Trophoblast cell (in vitro differentiated cells and primary cell): Measurements from ENCODE around the gene ENPP7.

Experiments
- DNase-seq, 2 donors: peaks; one replicate each; pipeline ENCODE4 v3.0.0-alpha.2; 2016
- H2AFZ ChIP-seq: 2 replicates; pipeline ENCODE4 v1.6.1; 2013; ENCODE audit warnings: low read length, moderate library complexity, mild to moderate bottlenecking; ENCODE audit not compliant: insufficient read depth, poor library complexity
- H2AK5ac ChIP-seq: 2 replicates; pipeline ENCODE4 v1.6.1; 2013; ENCODE audit warnings: mild to moderate bottlenecking, low read length
- H2BK120ac ChIP-seq: 2 replicates; pipeline ENCODE4 v1.6.1; 2013; ENCODE audit warnings: low read length, mild to moderate bottlenecking, moderate library complexity; ENCODE audit not compliant: insufficient read depth, poor library complexity
- H2BK12ac ChIP-seq: 2 replicates; pipeline ENCODE4 v1.6.1; 2013; ENCODE audit warnings: mild to moderate bottlenecking, low read length, moderate library complexity
- H2BK5ac ChIP-seq: 2 replicates; pipeline ENCODE4 v1.6.1; 2013; ENCODE audit warnings: low read length, low read depth, moderate library complexity, mild to moderate bottlenecking; ENCODE audit not compliant: poor library complexity
- H3K14ac ChIP-seq: 2 replicates; pipeline ENCODE4 v1.6.1; 2013; ENCODE audit warnings: mild to moderate bottlenecking, low read length
- H3K18ac ChIP-seq: 2 replicates; pipeline ENCODE4 v1.6.1; 2013; ENCODE audit warnings: mild to moderate bottlenecking, low read length
- H3K23ac ChIP-seq: 2 replicates; pipeline ENCODE4 v1.6.1; 2013; ENCODE audit warnings: low read length
- H3K27ac ChIP-seq: 2 replicates; pipeline ENCODE4 v1.5.1; 2013; ENCODE audit warnings: low read depth, mild to moderate bottlenecking, inconsistent platforms, low read length, moderate library complexity
- H3K27me3 ChIP-seq: 2 replicates; pipeline ENCODE4 v1.6.1; 2013; ENCODE audit warnings: inconsistent platforms, mild to moderate bottlenecking, low read length, moderate library complexity; ENCODE audit not compliant: insufficient read depth
- H3K36me3 ChIP-seq, 2 experiments: 1 replicate in 1 of 2; 2 replicates in 1 of 2; pipeline ENCODE4 v1.6.1; 2013; ENCODE audit warnings: low read length in 2 of 2, mild to moderate bottlenecking in 2 of 2, moderate library complexity in 1 of 2; ENCODE audit not compliant: insufficient read depth in 2 of 2, control insufficient read depth in 1 of 2
- H3K4ac ChIP-seq: 2 replicates; pipeline ENCODE4 v1.6.1; 2013; ENCODE audit warnings: low read depth, mild to moderate bottlenecking, low read length, moderate library complexity
- H3K4me1 ChIP-seq, 2 experiments: 1 replicate in 1 of 2; 2 replicates in 1 of 2; pipeline ENCODE4 v1.6.1; 2013; ENCODE audit warnings: low read length in 2 of 2, mild to moderate bottlenecking in 2 of 2, moderate library complexity in 1 of 2; ENCODE audit not compliant: insufficient read depth in 2 of 2, control insufficient read depth in 1 of 2
- H3K4me2 ChIP-seq: 2 replicates; pipeline ENCODE4 v1.6.1; 2013; ENCODE audit warnings: inconsistent platforms, mild to moderate bottlenecking, low read length, moderate library complexity
- H3K4me3 ChIP-seq: 2 replicates; pipeline ENCODE4 v1.5.1; 2013; ENCODE audit warnings: mild to moderate bottlenecking, low read depth, low read length, inconsistent platforms
- H3K79me1 ChIP-seq: one replicate; pipeline ENCODE4 v1.6.1; 2013; ENCODE audit warnings: low read length
- H3K79me2 ChIP-seq: 2 replicates; pipeline ENCODE4 v1.6.1; 2013; ENCODE audit warnings: low read length, mild to moderate bottlenecking; ENCODE audit not compliant: control insufficient read depth, insufficient read depth, poor library complexity
- H3K9ac ChIP-seq: 2 replicates; pipeline ENCODE4 v1.6.1; 2013; ENCODE audit warnings: mild to moderate bottlenecking, low read length
- H3K9me3 ChIP-seq: 2 replicates; pipeline ENCODE4 v1.6.1; 2013; ENCODE audit warnings: low read depth, mild to moderate bottlenecking, control low read depth, inconsistent platforms, low read length; ENCODE audit not compliant: insufficient read depth
- H4K12ac ChIP-seq: 2 replicates; pipeline ENCODE4 v1.6.1; 2013; ENCODE audit warnings: low read depth, mild to moderate bottlenecking, low read length, moderate library complexity
- H4K8ac ChIP-seq: 2 replicates; pipeline ENCODE4 v1.6.1; 2013; ENCODE audit warnings: low read depth, mild to moderate bottlenecking, low read length, moderate library complexity
- H4K91ac ChIP-seq: one replicate; pipeline ENCODE4 v1.6.1; 2013; ENCODE audit warnings: low read depth, mild to moderate bottlenecking, low read length, moderate library complexity
- WGBS: extraction: QIAGEN DNeasy Blood & Tissue Kit; methylation state at CpG from one replicate; pipeline ENCODE4 v1.1.7; 2013; ENCODE audit warnings: missing lambda C conversion rate; ENCODE audit not compliant: insufficient read length, insufficient coverage; ENCODE audit errors: extremely low coverage; 5-methylcytosine and 5-hydroxymethylcytosine counted together

The ENPP7 gene

GRCh38 chr17:79737922-79738578 is 7.3 kb downstream of the ENPP7 start:
- no CpG with 5 or more reads among the region's 17 CpGs for WGBS
- Histone ChIP-seq H3K4ac (no peak overlapping the region), H3K18ac (no peak overlapping the region), H4K91ac (no peak overlapping the region), H2BK5ac (no peak overlapping the region), H2AFZ (no peak overlapping the region), H3K9ac (no peak overlapping the region), H2BK12ac (no peak overlapping the region), H3K27me3 (no peaks in the 10 kb centered on the region), H3K23ac (no peak overlapping the region), H3K14ac (no peak overlapping the region), H3K36me3 (no peaks in the 10 kb centered on the region), H3K79me2 (no peaks in the 10 kb centered on the region), H3K4me3 (no peak overlapping the region), H4K8ac (no peak overlapping the region), H2BK120ac (no peak overlapping the region), H3K4me2 (no peak overlapping the region), H3K4me1 (peaks cover 0 to 3% of the 10 kb centered on the region in 2 experiments), H4K12ac (no peak overlapping the region), H2AK5ac (no peak overlapping the region), H3K79me1 (no peaks in the 10 kb centered on the region), H3K9me3 (peaks cover 5% of the 10 kb centered on the region), H3K27ac (no peak overlapping the region)
- no peak for DNase-seq

GRCh38 chr17:79738643-79739042 is 7.9 kb downstream of the ENPP7 start:
- Histone ChIP-seq H3K4me3 (no peak overlapping the region), H3K4me2 (no peak overlapping the region), H3K27ac (no peak overlapping the region)

GRCh38 chr17:79739148-79740062 is 8.7 kb downstream of the ENPP7 start:
- no peak overlapping the region for H3K9ac ChIP-seq
- no peaks in the 10 kb centered on the region for H3K27me3 ChIP-seq
- H3K79me1 ChIP-seq = no peaks in the 10 kb centered on the region
- no peak overlapping the region for H3K18ac ChIP-seq
- H3K4ac ChIP-seq = no peak overlapping the region
- no peak overlapping the region for H2AFZ ChIP-seq
- WGBS = no CpG with 5 or more reads among the region's 28 CpGs
- H2BK5ac ChIP-seq = no peak overlapping the region
- H2AK5ac ChIP-seq = no peak overlapping the region
- no peak overlapping the region for H3K14ac ChIP-seq
- peaks cover 5% of the 10 kb centered on the region for H3K9me3 ChIP-seq
- DNase-seq = peak in 1 of 2 donors; percentile 1
- H3K27ac ChIP-seq = no peak overlapping the region
- no peak overlapping the region for H3K4me2 ChIP-seq
- no peak overlapping the region for H3K23ac ChIP-seq
- no peak overlapping the region for H4K12ac ChIP-seq
- no peak overlapping the region for H4K8ac ChIP-seq
- H3K36me3 ChIP-seq = no peaks in the 10 kb centered on the region
- H2BK12ac ChIP-seq = no peak overlapping the region
- no peak overlapping the region for H4K91ac ChIP-seq
- H3K79me2 ChIP-seq = no peaks in the 10 kb centered on the region
- peaks cover 0 to 3% of the 10 kb centered on the region in 2 experiments for H3K4me1 ChIP-seq
- no peak overlapping the region for H2BK120ac ChIP-seq
- no peak overlapping the region for H3K4me3 ChIP-seq

More at GRCh38 chr17:79738643-79739042, 7.9 kb downstream of the ENPP7 start:
- H3K36me3 ChIP-seq = no peaks in the 10 kb centered on the region
- no peak for DNase-seq
- H3K14ac ChIP-seq = no peak overlapping the region
- H3K79me2 ChIP-seq = no peaks in the 10 kb centered on the region
- H4K12ac ChIP-seq = no peak overlapping the region
- H3K4ac ChIP-seq = no peak overlapping the region
- no peak overlapping the region for H2BK120ac ChIP-seq
- no peak overlapping the region for H3K9ac ChIP-seq
- H3K23ac ChIP-seq = no peak overlapping the region
- no peak overlapping the region for H2BK5ac ChIP-seq
- no peaks in the 10 kb centered on the region for H3K79me1 ChIP-seq
- H3K9me3 ChIP-seq = peaks cover 5% of the 10 kb centered on the region
- no peak overlapping the region for H2AK5ac ChIP-seq
- WGBS = no CpG with 5 or more reads among the region's 14 CpGs
- no peak overlapping the region for H2BK12ac ChIP-seq
- H3K18ac ChIP-seq = no peak overlapping the region
- H3K4me1 ChIP-seq = peaks cover 0 to 3% of the 10 kb centered on the region in 2 experiments
- no peak overlapping the region for H4K91ac ChIP-seq
- H4K8ac ChIP-seq = no peak overlapping the region
- no peaks in the 10 kb centered on the region for H3K27me3 ChIP-seq
- no peak overlapping the region for H2AFZ ChIP-seq

GRCh38 chr17:79740413-79740812 is 9.7 kb downstream of the ENPP7 start:
- Histone ChIP-seq H2BK12ac (no peak overlapping the region), H2BK120ac (no peak overlapping the region), H3K79me2 (no peaks in the 10 kb centered on the region), H3K4me1 (peaks cover 0 to 3% of the 10 kb centered on the region in 2 experiments), H4K12ac (no peak overlapping the region), H3K36me3 (no peaks in the 10 kb centered on the region), H3K23ac (no peak overlapping the region), H3K9ac (no peak overlapping the region), H4K8ac (no peak overlapping the region), H3K27me3 (no peaks in the 10 kb centered on the region), H3K4me2 (no peak overlapping the region), H2BK5ac (no peak overlapping the region), H3K4ac (no peak overlapping the region), H3K27ac (no peak overlapping the region), H3K9me3 (peaks cover 5% of the 10 kb centered on the region), H3K4me3 (no peak overlapping the region), H3K14ac (no peak overlapping the region), H2AFZ (no peak overlapping the region), H3K18ac (no peak overlapping the region), H3K79me1 (no peaks in the 10 kb centered on the region), H4K91ac (no peak overlapping the region), H2AK5ac (no peak overlapping the region)
- WGBS = no CpG with 5 or more reads among the region's 8 CpGs
- no peak for DNase-seq
